Activated gamma-delta T cell (primary cell): ENCODE data around the gene PTPRF.

Experiments used
- DNase-seq: peaks from one replicate; lab custom pipeline; 2025; lab: John Stamatoyannopoulos, UW

The PTPRF gene

DNA sequence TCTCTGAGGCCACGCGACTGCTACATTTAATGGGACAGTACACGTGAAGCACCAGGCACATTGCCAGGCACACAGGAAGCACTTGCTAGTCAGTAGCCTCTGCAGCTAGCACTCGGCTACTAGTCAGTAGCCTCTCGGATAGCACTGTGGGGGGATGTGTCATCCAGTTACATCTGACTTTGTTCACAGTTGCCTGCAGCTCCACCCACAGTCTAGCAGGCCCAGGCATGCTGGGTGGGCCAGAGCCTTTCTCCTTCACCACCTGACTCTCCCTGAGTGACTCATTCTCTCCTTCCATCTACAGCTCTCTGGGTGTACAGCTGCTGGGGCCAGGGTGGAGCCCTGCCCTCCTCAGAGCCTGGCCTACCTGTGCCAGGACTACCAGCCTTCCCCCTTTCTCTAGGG, 51.5 kb downstream of the PTPRF start:
- no peak for DNase-seq

DNA sequence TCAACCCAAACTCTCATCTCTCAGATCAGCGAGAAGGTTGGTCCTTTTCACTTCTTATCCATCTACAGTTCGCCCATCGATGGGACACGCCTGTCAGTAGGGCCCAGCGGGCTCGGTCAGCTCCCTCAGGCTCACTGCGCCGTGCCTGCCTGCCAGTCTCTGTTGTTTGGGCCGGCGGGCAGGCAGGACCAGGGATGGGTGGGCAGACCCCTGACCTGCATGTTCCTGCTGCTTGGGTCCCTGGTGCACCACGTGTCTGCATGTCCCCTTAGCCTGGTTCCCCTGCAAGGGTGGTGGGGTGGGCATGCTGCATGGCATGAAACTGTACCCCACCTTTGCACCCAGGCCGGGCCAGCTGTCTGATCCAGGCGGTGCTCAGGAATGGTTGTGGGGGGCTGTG, 52.4 kb downstream of the PTPRF start:
- DNase-seq = no peak

DNA sequence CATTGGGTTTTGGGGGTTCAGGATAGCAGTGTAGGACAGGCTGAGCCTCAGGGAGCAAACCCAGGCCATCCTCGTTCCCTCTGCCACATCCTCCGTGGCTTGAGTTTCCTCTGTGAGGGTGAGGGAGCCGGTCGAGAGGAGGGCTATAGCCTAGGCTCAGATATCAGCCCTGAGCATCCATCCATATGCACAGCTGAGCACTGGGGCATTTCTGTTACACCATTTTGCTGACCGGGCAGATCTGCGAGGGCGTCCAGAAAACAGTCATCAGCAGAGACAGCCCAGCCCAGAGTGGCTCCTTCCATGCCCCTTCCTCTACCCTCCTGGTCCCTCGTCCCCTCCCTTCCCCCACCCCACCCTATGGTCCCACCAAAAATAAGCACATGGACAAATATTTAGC, 53.5 kb downstream of the PTPRF start:
- DNase-seq = no peak

DNA sequence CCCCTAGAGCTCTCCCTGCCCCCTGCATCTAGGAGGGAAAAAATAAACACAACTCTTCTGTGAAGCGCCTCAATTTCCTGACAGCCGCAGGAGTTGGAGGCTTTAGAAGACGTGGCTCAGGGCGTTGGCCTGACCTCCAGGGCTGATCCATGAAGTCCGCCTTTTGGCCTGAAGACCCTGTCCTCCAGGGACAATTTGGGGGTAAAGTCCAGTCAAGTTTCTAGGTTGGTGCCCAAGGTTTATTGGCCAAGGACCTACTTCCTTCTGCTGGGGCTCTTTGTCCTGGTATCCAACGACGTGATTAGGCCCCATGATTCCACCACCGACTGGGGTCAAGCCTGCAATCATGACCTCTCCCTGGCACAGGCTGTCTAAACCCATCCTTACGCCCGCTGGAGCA, 54.9 kb downstream of the PTPRF start:
- DNase-seq = no peak

DNA sequence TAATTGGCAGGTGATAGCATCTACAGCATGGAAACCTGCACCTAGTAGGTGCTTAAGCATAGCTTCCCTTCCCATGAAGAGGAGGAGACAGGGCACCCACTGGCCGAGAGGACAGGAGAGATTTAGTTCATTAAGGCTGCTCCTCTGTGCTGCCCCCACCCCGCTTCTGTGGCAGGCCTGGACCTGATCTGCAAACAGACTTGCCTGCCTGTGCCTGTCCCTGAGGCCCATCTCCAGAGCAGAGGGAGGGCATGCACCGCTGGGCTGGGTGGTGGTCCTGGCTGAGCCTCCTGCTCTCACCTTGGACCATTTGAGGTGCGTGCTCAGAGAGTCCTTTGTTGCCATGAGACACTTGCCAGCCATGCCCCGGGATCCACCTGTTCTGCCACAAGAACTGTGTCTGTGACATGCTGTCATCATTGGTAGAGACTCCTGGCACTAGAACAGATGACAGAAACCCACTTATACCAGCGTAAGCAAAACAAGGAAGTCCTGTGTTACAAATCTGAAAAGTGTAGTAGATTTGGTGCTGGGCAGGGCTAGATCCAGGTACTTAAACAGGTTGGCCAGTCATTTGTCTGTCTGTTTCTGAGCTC, 55.6 kb downstream of the PTPRF start:
- DNase-seq = no peak

DNA sequence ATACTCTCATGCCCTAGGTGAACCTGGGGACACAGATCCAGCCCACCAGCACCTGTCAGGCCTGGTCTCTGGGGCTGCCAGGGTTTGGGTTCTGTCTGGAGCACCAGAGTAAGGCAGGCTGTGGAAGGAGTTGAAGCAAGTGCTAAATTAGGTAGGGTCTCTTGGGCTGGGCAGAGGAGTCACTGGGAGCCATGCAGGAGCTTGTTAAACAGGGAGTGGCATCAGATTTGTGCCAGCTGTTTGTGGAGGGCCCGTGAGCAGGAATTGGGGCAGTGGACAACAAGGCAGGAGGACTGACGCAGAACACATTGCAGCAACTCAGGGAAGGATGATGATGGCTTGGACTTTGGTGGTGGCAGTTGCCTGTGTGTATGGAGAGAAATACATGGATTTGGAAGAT, 56.3 kb downstream of the PTPRF start:
- DNase-seq = no peak

DNA sequence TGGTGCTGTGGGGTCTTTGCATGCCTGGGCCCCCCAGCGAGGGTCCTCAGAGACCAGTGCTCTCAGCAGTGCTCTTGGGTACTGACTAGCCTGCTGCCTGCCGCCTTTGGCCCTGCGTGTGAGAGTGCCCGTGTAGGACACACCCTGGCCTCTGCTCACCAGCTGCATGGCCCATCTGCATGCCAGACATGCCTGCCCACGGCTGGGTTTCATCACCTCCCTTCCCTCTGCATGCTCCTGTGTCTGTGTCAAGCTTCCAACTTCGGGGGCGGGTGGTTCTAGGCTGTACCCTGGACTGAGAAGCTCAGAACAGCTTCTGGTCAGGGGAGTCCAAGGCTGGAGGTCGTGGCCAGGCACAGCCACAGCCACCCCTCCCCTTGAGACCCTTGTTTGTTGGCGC, 56.9 kb downstream of the PTPRF start:
- DNase-seq = no peak

DNA sequence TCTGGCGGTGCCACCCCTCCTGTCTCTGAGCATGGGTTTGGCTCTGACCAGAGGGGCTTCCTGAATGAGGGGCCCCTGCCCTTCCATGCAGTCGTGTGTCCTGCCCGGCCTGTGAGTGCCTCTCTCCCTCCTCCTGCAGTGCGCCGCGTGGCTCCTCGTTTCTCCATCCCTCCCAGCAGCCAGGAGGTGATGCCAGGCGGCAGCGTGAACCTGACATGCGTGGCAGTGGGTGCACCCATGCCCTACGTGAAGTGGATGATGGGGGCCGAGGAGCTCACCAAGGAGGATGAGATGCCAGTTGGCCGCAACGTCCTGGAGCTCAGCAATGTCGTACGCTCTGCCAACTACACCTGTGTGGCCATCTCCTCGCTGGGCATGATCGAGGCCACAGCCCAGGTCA, 57.9 kb downstream of the PTPRF start:
- DNase-seq = no peak

DNA sequence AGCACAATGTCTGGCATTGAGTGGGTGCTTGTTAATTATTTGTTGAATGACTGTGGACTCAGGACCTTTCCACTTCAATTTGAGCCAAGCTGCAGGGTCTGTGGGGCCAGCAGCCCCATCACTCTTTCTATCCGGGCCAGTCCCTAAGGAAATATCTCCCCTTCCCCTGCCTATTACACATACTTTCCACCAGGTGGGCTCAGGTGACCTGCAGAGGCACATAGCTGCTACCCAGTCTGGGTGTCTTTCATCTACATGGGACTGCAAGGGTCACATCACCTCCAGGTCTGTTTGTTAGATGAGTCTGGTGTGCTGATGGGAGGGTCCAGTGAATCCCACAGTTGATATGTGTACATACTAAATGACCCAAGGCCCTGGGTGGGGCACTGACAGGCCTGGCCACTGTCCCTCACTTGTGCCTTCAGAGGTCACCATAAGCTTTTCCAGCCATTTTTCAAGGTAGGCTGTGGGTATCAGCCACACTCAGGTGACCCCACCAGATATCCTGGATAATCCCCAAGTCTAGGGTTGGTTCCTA, 59.8 kb downstream of the PTPRF start:
- no peak for DNase-seq

DNA sequence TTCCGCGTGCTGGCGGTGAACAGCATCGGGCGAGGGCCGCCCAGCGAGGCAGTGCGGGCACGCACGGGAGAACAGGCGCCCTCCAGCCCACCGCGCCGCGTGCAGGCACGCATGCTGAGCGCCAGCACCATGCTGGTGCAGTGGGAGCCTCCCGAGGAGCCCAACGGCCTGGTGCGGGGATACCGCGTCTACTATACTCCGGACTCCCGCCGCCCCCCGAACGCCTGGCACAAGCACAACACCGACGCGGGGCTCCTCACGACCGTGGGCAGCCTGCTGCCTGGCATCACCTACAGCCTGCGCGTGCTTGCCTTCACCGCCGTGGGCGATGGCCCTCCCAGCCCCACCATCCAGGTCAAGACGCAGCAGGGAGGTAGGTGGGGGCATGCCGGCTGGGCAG, 60.5 kb downstream of the PTPRF start:
- no peak for DNase-seq

DNA sequence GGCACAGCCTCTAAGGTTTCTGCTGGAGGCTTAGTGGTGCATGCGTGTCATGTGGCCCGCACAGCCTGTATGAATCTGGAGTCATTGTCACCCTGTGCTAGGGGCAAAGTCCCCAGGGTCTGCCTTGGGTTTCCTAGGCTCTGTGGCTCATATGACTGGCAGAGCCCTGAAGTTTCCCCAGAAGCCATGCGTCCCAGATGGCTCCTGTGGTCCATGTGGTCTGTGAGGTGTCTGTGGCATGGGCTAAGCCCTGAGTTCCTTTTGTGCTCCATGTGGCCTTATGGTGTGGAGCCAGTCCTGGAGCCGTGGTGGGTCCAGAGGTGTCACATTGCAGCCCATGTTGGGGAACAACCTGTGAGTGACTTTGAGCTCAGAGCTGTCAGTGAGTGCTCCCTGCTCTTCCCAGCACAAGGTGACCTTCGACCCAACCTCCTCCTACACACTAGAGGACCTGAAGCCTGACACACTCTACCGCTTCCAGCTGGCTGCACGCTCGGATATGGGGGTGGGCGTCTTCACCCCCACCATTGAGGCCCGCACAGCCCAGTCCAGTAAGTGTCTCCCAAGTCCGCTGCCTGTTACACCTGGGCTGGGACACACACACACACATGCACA, 61.5 kb downstream of the PTPRF start:
- no peak for DNase-seq

DNA sequence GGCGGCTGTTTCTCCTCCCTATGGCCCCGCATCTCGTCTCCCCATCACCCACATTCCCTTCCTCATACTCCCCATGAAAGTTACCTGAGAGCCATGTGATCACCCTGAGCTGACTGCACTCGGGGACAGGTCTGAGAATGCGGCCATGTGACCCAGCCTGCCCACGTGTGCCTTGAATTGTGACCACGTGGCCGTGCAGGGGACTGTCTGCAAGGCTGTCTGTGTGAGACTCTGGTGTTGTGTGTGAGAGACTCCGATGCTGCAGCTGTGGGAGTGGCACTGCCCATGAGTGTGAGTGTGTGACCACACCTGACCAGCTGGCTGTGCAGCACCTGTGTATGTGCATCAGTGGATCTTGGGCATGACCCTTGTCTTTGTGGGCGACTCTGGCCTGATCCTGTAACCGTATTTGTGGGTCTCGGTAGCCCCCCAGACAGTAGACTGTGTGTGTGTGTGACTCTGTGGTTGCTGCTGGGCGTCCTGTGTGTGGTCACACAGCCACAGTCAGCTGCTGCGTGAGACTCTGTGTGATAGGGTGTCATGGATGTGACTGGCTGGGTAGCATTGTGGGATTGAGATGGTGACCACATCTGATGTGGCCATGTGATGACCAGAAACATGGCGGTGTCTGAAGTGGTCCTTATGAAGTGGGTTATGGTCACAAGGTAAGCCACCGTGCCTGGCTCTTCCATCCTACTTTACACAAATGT, 62.4 kb downstream of the PTPRF start:
- no peak for DNase-seq

DNA sequence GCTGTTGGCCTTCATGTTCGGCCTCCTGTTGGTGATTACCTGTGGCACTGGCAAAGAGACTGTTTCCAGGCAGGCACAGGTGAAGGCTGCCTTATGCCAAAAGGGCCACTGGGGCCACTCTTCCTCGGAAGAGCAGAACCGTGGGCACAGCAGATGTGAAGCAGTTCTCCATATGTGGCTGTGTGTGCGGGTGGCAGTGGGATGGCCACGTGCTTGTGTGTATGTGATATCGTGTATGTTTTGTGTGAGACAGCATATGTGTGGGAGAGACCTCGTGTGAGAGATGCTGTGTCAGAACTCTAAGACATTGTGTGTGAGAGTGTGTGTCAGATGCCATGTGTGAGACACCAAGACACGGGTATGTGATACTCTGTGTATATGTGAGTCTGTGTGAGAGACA, 65.9 kb downstream of the PTPRF start:
- DNase-seq = no peak

DNA sequence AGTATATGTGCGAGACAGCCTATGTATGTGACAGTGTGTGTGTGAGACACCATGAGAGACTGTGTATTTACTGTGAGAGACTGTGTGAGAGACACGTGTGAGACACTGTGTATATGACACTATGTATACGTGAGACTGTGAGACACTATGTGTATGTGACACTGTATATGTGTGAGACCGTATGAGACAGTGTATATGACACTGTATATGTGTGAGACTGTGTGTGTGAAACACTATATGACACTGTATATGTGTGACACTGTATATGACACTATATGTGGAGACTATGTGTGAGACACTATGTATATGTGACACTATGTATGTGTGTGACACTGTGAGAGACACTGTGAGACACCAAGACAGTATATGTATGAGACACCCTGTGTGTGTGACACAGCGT, 66.3 kb downstream of the PTPRF start:
- DNase-seq = no peak

DNA sequence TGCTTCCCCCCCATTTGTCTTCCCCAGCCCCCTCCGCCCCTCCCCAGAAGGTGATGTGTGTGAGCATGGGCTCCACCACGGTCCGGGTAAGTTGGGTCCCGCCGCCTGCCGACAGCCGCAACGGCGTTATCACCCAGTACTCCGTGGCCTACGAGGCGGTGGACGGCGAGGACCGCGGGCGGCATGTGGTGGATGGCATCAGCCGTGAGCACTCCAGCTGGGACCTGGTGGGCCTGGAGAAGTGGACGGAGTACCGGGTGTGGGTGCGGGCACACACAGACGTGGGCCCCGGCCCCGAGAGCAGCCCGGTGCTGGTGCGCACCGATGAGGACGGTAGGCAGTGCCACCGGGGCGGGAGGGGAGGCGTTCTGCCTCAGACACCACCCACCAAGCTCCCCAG, 67.0 kb downstream of the PTPRF start:
- no peak for DNase-seq

DNA sequence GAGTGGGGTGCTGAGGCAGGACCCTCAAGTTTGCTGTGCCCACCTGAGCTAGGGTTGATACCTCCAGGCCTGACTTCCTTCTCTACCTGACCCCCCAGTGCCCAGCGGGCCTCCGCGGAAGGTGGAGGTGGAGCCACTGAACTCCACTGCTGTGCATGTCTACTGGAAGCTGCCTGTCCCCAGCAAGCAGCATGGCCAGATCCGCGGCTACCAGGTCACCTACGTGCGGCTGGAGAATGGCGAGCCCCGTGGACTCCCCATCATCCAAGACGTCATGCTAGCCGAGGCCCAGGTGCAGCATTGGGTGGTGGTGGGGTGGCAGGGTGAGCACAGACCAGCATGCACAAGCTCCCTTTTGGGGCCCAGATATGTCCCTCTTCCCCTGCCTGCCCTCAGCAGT, 67.9 kb downstream of the PTPRF start:
- no peak for DNase-seq

DNA sequence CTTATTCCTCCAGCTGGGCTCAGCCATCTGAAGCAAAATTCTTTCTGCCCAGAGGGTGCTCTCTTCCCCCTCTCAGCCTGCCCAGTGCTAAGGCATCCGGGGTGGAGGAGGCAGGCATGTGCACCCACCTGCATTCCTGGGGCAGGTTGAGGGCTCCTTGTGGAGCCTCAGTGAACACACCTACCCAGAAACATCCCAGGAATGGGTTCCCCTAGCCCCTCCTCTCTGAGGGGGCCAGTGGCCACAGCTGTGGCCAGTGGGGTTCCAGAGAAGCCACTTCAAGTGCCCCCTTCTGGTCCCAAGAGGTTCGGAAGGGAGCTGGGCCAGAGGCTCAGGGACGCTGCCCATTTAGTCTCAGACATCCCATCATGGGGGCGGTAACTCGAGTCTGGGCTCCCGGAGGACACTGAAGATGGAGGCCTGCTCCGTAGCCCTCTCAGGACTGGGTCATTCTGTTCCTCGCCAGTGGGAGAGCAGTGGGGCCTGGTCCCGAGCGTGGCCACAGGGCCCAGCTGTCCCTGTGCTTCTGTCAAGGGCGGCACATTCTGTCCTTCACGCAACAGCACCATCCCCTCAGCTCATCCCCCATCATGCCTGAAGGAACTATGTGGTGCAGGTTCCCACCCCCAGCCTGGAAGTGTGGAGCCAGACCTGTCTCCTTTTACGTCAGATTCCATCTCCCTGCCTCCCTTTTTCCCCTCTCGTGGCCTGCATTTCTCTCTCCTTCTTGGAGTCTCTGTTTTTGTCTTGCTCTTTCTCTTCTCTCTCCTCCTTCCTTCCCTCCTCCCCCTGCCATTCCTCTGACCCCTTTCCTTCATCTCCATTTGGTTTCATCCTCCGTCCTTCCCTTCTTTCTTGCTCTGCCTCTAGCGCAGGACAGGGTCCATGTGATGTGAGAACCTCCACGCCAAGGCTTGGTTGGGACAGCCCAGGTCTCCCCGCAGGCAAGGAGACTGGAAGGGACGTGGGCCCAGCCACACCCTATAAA, 69.6 kb downstream of the PTPRF start:
- no peak for DNase-seq

DNA sequence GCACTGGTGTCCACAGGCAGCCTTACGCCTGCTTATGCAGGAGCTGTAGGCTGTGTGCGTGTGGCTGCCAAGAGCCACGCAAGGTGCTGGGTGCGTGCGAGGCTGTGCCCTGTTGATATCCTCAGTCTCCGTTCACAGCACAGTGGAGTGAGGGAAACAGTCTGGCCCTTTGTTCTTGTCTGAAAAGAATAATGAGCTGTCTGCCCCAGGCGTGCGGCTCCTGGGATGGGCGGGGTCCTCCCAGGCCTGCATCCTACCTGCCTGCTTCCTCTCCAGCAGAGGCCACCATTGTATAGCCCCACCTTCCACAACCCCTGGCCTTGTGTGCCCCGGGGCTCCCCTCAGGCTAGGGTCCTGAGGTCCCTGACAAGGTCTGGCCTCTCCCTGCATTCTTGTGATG, 72.3 kb downstream of the PTPRF start:
- no peak for DNase-seq

DNA sequence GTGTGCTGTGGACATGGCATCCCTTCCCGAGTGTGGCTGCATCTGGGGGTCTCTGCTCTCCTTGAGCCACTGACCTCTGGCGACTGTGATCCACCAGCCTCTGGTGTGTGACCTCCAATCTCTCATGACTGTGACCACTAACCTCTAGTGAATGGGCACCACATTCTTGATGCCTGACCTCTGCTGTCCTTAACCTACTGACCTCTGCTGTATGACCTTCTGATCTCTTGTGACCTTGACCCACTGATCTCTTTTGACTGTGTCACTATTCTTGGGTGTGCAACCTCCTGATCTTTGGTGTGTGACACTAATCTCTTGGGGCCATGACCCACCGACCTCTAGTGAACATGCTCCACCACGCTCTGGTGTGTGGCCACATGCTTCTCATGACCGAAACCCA, 73.5 kb downstream of the PTPRF start:
- DNase-seq = no peak

DNA sequence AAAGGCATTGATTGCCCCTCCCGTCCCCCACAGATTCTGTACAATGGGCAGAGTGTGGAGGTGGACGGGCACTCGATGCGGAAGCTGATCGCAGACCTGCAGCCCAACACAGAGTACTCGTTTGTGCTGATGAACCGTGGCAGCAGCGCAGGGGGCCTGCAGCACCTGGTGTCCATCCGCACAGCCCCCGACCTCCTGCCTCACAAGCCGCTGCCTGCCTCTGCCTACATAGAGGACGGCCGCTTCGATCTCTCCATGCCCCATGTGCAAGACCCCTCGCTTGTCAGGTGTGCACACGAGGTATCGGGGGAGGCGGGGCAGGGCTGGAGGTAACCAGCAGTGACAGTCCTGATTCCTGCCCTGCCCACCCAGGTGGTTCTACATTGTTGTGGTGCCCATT, 74.5 kb downstream of the PTPRF start:
- DNase-seq = no peak

DNA sequence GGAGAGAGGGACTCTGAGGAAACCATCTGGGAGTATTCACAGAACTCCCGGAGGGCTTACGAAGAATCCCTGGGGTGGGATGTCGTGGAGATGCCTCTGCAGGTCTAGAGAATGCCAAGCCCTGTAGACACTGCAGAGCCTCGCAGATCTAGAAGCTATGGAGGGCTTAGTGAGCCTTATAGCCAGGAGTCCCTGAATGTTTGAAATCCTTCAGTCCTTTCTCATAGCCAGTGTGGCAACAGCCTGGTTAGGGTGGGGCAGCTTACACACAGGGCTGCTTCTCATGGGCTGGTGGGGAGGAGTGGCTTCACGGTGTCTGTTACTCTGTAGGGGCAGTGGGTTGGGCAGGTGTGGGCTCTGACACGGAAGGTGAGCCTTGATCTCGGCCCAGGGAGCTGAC, 75.1 kb downstream of the PTPRF start:
- DNase-seq = no peak

DNA sequence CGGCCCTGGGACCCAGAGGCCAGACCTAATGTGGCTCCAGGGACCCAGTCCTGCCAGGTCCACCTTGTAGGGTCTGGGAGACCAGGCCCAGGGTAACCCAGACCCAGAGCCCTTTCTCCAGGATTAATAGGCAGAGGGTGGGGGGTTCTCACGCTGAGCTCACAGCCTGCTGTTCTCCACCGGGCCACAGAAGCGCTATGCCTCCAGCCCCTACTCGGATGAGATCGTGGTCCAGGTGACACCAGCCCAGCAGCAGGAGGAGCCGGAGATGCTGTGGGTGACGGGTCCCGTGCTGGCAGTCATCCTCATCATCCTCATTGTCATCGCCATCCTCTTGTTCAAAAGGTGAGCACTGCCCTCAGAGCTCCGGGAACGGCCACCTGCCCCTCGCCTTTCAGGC, 75.9 kb downstream of the PTPRF start:
- DNase-seq = no peak
